Ramos (cell line): ENCODE results near the gene TRPV3.
"Not testable (repeated sequence)": the region's sequence is repeated elsewhere in the genome, so short reads cannot be mapped to it uniquely, and the experiment has no call there.

Source experiments
- in situ Hi-C: fragments of 300-500 bp; cut with MboI; formaldehyde crosslinking; loops from one replicate; pipeline ENCODE4 v1.14.3; 2022; ENCODE audit warnings: low sequenced_read_pairs; ENCODE audit not compliant: unreplicated experiment

TRPV3 gene

DNA sequence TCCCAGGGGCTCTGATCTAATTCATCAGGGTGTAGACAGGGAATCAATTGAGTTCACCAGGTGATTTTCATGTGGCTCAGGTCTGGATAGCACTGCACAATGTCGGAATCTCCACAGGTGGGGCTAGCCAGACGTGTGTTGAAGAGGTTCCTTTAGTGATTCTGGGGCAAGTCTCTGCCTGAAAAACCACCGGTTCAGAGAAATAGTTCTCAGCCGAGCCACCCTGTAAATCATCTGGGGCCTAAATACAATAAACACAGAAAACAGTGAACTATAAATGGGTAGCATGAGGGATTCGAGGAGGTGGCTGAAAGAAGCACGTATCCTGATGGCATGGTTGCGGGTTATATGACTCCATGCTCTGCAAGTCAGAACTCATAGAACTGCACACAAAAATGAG is 60.5 kb downstream of the TRPV3 start:
- in situ Hi-C loops = no loop called here

DNA sequence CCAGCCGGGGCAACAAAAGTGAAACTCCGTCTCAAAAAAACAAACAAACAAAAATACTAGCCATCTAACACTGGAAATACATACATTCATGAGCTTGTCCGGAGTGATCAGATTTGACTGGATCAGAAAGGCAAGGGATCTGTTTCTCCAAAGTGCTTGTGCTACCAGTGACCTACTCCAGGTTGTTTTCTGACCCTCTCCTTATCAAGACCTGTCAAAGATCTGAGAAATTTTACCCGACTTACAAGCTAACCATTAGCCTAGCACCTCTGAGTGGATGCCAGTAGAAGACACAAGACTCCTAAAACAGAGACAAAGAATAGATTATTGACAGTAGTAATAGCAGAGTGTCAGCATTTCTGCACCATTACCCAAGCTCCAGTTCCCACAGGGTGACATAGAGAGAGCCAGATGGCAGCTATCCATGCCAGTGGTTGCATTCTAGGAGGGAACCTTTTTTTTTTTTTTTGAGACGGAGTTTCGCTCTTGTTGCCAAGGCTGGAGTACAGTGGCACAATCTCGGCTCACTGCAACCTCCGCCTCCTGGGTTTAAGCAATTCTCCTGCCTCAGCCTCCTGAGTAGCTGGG is 72.0 kb downstream of the TRPV3 start:
- in situ Hi-C loops = no loop called here

DNA sequence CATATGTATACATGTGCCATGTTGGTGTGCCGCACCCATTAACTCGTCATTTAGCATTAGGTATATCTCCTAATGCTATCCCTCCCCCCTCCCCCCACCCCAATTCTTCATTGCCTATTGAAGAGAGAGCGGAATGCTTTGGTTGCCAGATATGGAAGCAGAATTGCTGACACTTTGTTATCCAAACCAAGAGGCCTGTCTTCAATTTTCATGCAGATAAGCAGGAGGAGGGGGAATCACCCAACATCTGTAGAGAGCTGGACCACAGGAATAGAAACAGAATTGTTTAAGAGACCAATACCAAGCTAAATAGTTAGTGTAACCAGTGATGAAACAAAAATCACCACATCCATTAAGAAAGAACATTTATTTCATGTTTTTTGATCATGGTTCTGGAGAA is 74.8 kb downstream of the TRPV3 start:
- in situ Hi-C loops = no loop called here

DNA sequence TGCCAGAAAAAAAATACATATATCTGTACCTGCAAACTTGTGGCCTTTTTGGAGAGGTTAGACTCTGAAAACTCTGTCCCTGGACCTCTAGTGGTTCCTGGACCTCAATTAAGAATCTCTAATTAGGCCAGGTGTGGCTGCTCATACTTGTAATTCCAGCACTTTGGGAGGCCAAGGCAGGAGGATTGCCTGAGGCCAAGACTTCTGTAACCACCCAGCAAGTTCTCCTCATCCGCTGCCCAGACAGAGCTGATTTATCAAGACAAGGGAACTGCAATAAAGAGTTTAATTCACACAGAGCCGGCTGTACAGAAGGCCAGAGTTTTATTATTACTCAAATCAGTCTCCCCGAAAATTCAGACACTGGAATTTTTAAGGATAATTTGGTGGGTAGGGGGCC is 77.6 kb downstream of the TRPV3 start:
- in situ Hi-C loops = no loop called here

DNA sequence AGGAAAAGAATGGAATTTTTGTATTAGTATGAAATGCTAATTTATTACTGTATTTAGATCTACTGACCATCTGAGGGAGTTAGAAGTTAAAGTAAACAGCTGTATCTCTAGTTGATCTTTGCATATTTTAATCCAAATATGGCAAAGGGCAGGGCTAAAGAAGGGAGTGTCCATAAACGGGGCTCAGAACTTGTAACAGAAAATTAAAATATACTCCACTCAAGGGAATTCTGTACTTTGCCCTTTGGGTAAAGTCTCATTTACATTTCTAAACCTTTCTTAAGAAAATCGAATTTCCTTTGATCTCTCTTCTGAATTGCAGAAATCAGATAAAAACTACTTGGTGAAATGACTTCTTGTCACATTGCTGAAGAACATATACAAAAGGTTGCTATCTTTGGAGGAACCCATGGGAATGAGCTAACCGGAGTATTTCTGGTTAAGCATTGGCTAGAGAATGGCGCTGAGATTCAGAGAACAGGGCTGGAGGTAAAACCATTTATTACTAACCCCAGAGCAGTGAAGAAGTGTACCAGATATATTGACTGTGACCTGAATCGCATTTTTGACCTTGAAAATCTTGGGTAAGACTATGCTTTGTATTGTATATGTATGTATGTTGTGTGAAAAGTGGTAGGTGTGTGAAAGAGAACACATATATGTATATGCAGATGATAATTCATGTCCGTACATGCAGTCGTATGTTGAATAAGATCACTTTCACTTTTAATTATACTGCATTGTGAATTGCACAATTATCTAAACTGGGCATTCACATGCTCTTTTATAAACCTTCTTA is 81.6 kb downstream of the TRPV3 start, which contains the start of gene ASPA:
Gene ASPA (plus strand): TSS at position 186 of the 799 bp plus-strand sequence. CDS start 163 bp downstream, at position 349.
- in situ Hi-C loops = no loop called here

DNA sequence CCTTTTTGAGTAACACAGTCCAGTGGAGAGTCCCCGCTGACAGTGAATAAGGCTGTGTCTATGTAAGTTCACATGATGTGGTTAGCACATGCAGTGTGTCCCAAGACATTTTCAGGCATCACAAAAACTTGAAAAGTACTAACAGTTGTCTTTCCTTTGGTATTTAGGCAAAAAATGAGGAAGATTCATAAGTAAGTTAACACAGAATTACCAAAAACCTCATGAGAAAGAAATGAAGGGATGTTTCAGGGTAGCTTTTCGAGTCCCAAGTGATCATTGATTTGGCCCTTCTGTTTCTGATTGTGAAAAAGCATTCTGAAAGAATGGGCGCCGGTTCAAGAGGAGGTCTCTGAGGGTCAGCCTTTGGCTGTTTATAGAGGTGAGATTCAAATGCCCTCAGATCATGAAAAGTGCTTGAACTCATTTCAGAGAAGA is 82.3 kb downstream of the TRPV3 start:
- in situ Hi-C loops = no loop called here

DNA sequence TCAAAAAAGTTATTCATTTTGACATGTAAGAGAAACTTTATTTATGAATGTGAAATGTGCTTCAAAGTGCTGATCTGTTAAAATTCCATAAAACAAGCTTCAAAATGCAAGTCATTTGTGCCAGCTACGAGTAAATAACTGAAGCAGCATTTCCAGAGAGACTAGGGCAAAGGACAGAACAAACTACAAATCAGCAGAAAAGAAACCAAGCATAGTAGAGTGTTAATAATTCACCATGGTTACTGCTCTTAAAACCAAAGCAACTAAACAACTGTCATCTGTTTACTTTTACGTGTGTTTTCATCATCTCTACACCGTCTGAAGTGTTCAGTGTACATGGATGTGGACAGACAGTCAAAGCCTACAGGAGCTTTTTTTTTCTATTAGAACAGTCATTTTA is 83.4 kb downstream of the TRPV3 start:
- in situ Hi-C loops = no loop called here

DNA sequence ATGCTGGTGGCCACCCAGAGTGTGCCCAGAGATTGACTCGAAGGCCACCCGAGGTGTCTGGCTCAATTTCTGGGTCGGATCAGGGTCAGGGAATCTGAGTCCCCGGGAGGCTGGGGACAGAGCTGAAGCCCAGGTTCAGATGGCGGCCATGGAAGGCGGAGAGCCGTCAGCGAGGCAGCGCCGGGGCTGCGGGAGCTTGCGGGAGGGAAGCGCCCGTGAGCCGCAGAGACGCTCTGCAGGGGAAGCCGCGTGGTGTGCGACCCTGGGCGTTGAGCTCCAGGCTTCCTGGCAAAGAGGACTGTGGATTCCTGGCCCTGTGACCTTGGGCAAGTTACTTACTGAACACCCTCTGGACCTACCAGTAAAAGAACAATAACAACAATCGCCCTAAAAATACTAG is 85.5 kb downstream of the TRPV3 start:
- in situ Hi-C loops = no loop called here

DNA sequence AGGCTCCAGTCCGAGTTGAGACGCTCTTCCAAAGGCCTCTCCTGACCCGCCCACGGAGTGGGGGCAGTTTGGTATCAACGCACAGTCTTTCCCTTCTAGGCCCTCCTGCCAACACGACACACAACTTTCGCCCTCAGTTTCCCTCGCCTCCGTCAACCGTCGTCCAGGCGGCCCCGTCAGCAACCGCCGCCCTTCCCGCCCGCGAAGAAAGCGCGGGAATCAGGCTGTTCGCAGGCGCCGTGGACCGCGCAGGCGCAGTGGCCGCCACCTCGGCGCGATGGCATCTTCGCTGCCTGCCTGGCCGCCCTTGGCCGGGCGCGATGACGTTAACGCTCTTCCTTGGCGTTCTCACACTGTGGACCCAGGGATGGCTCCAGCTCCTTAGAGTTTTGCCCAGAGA is 86.0 kb downstream of the TRPV3 start, which contains the start of gene SPATA22:
Gene SPATA22 (minus strand): TSS at position 221 of the 400 bp plus-strand sequence. CDS start 2,494 bp downstream, outside the sequence.
- in situ Hi-C loops = no loop called here

DNA sequence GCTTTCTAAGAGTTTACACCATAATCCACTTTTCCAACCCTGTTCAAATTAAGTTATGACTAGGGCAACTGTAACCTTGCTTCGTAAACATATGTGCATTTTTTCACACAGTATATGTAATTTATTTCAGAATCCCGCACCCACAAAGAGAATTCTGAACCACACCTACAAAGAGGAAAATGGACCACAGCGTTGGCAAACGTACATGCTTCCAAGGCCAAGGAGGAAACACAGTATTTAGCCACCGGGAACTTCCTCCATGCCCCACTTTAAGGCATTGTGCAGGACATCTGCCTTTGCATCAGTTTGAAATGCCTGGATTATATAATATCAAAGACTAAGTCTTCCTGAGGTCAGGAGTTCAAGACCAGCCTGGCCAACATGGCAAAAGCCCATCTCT is 88.1 kb downstream of the TRPV3 start:
- in situ Hi-C loops = no loop called here

DNA sequence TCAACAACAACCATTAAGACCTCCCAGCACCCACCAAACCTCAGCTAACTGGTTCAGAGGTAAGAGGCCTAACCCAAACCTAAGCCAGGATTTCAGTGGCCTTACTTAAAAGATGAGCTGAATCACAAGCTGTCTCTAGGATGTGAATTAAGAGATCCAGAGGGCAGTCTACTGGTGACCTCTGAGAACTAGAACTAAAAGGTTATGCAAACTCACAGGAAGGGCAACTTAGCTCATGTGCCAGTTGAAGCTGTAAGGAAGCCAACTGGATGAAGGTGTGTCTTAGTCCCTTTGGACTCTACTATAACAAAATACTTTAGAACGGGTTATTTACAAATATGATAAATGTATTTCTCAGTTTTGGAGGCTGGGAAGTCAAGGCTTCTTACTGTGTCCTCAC is 91.3 kb downstream of the TRPV3 start:
- in situ Hi-C loops = not testable (repeated sequence)
